ENCODE measurements around the gene KDM2A.

GRCh38 chr11:67283481-67283963 lies 164.5 kb downstream of the KDM2A start:
- no peak for TF ChIP-seq CTCF (IDR thresholded peaks at IDR 0.05)
- no peak for TF ChIP-seq POLR2A (IDR thresholded peaks at IDR 0.05; ENCODE audit: low read depth)
